Prostate gland (tissue), 2 donors: ENCODE results near the gene FAH.

Experiments
- POLR2A ChIP-seq: fragments of 450-650 bp; IDR thresholded peaks from one replicate; pipeline ENCODE4 v1.6.1; 2016; ENCODE audit warnings: antibody characterized with exemption, mild to moderate bottlenecking
- POLR2AphosphoS5 ChIP-seq: sonication (generic); formaldehyde crosslinking; IDR thresholded peaks from one replicate; pipeline ENCODE4 v1.6.1; 2017; ENCODE audit warnings: antibody characterized with exemption
- TF ChIP-seq, protein P1 (sequence below), 4 experiments: fragments of 200-600 bp in 2 of 4; fragments of 450-650 bp in 2 of 4; sonication (generic) in 2 of 4; IDR thresholded peaks; 1 replicate in 3 of 4; 2 replicates in 1 of 4; pipeline ENCODE4 v1.5.1; 2016 to 2019; ENCODE audit warnings: antibody characterized with exemption in 4 of 4, mild to moderate bottlenecking in 2 of 4, moderate library complexity in 2 of 4

DNA sequence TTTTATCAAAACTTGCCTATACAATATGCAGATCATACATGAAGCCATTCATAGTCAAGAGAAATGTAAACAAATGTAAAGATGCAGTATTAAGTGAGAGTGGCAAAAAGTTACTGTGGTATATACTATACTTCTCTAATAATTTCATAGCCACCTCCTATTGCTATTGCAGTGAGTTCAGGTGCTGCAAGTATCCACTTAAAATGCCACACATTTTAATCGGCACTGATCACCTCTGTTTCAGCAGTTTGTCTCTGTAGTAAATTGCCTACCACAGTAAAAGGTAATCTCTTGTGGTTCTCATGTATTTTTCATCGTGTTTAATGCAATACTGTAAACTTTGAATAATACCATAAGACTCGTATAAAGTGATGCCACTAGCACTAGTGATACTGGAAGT lies 20.4 kb upstream of the FAH start:
- TF ChIP-seq, protein P1, sequence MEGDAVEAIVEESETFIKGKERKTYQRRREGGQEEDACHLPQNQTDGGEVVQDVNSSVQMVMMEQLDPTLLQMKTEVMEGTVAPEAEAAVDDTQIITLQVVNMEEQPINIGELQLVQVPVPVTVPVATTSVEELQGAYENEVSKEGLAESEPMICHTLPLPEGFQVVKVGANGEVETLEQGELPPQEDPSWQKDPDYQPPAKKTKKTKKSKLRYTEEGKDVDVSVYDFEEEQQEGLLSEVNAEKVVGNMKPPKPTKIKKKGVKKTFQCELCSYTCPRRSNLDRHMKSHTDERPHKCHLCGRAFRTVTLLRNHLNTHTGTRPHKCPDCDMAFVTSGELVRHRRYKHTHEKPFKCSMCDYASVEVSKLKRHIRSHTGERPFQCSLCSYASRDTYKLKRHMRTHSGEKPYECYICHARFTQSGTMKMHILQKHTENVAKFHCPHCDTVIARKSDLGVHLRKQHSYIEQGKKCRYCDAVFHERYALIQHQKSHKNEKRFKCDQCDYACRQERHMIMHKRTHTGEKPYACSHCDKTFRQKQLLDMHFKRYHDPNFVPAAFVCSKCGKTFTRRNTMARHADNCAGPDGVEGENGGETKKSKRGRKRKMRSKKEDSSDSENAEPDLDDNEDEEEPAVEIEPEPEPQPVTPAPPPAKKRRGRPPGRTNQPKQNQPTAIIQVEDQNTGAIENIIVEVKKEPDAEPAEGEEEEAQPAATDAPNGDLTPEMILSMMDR (IDR thresholded peaks at IDR 0.05): no peak
- TF ChIP-seq POLR2A (no peak), POLR2AphosphoS5 (no peak)
